ENCODE measurements around the gene PDIA5.

The PDIA5 gene

DNA sequence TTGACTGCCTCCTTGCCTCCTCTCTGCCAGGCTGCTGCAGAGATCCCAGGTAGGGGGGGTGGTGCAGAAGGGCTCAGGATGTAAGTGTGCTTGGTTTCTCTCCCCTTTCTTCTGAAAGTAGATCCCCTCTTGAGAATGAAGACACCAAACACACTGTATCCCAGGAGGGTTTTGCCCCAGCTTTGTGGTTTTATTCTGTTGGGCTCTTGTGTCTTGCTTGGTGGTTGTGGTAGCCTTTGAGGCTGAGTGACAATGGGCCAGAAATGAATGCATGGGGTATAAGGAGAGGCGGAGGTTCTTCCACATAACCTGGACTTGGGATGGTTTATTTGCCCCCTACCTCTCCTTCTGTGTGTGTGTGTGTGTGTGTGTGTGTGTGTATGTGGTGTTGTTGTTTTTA, 5.7 kb downstream of the PDIA5 start:
- FAIRE-seq, result no peak

DNA sequence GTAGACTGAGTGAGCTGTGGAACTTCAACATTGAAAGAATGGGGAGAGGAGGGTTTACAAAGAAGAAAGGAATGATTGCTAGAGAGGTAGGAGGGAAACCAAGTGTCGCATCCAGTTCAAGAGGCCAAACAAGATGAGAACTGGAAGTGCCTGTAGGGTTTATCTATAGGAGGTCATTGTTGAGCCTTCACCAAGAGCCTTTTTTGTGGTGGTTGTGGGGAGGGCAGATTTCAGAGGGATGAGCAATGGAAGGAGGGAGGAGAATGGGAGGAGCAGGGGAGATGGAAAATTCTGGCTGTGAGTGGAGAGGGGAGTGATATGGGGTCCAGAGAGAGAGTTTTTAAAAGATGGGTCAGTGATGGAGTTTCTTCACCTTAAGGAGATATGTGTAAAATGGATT, 8.5 kb downstream of the PDIA5 start:
- FAIRE-seq, result no peak

DNA sequence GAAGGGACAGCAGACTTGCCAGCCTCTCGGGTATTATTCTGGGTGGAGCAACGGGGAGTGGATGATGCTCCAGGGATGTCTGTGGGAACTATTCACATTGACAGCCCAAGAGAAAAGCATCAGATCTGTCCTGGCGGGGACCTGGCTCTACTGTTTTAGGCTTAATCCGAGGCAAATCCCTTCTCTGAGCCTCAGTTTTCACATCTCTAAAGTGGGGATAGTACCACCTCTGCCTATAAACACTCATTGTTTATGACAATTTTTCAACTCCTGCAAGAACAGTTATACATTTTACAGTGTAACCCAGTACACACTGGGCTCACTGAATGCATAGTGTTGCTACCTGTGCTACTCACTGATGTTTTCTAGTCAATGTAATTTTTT, 9.3 kb downstream of the PDIA5 start:
- no peak for FAIRE-seq

DNA sequence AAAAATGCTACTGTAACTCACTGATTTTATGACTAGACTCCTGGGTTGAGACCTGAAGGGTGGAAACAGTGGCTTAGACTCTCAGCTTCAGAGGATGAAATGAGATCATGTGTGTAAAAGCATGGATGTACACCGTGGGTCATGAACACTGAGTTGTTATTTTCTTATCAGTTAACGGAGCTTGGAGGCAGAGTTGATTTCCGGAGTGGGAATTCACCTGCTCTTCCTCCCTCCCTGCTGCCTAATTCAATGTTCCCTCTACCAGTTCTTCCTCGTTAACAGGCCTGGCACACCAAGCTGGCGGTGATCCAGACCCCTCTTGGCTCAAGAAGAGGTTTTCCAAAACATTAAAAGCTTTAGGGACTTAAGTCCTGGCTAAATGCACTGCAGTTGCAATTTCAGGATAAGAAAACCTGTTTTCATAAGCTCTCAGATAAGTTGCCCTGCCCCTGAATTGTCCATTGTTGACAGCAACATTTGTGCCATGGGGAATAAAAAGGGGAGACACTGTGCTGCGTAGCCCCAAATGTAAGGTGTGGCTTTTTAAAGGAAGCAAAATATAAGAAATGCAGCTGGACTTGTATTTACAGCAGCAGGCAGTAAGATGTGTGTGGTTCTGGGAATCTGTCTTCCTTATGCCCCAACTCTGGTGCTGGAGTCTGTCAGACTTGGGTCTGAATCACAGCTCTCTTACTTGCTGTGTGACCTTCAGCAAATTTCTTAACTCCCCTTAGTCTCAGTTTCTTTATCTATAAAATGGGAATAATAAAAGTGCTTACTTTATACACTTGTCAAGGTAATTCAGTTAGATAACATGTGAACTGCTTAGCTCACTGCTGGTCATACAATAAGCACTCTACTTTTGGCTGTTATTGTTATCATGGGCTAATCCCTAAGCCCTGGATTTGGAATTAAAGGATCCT, 9.9 kb downstream of the PDIA5 start:
- FAIRE-seq, result no peak

DNA sequence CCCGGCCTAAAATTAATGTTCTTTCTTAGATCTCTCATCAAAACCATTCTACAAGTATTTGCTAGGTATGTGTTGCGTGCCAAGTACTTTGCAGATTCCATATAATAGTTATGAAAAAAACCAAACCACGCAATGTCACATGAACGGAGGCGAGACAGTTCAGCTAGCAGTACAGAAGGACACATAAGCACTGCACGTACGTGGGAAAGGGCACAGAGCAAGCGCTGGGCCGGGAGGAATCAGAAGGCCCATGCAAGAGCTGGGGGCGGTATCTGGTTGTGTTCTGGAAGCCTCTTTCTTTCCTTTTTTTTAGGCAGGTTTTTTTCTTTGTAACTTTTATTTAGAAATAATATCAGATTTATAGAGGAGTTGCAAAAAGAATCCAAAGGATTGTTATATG, 11.3 kb downstream of the PDIA5 start:
- no peak for FAIRE-seq

DNA sequence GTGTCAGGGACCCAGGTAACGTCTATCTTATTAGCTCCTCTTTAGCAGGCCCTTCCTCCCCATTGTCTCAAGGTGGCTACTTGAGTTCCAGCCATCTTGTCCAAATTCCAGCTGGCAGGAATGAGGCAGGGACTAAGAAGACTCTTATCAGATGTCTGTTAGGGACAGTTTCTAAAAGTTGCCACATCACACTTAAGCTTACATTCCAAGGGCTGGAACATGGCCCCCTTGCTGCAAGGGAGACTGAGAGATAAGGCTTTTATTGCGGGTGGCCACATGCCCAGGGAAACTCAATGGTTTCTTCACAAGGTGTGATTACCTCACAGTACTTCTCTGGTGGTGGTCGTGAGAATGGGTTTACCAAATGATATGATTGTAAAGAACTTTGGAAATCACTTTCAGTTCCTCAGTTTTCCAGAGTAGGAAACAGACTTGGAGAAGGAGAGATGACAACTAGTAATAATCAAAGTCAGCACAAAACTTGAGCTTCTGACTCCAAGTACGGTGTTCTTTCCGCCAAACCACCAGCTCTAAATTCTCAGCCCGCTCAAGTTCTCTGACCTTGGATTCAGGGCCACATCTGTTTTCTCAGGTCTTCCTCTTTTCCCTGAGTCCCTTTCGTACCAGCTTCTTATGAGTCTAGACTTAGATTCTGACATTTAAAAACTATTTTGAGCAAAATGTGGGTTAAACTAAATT, 14.2 kb downstream of the PDIA5 start:
- no peak for FAIRE-seq

DNA sequence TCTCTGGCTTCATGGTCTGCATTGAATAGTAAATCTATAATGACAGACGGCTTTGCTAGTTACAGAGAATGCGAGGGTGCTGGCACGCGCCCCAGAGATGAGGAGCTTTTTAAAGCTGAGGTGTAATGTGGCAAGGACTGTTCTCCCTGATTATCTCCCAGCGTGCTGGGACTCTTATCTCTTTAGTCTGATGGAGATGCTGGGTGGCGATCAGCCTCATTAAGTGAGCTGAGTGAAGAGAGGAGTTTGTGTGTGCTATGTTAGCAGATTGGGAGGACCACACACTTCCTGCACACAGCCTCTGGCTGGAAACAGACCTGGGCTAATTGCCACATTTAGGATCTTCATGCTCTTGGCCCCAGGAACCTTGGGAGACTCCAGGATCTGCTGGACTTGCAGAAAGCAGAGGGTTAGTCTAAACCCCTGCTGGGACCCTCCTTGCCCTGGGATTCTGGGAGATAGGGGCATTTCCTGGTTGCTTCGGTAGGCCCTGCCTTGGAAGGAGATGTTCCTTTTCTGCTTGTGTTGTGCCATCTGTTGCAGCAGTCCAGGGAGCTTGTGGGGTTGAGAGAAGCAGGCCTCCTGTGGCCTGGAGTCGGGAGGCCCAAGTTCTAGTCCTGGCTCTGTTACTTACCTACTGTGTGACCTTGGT, 15.0 kb downstream of the PDIA5 start:
- no peak for FAIRE-seq

DNA sequence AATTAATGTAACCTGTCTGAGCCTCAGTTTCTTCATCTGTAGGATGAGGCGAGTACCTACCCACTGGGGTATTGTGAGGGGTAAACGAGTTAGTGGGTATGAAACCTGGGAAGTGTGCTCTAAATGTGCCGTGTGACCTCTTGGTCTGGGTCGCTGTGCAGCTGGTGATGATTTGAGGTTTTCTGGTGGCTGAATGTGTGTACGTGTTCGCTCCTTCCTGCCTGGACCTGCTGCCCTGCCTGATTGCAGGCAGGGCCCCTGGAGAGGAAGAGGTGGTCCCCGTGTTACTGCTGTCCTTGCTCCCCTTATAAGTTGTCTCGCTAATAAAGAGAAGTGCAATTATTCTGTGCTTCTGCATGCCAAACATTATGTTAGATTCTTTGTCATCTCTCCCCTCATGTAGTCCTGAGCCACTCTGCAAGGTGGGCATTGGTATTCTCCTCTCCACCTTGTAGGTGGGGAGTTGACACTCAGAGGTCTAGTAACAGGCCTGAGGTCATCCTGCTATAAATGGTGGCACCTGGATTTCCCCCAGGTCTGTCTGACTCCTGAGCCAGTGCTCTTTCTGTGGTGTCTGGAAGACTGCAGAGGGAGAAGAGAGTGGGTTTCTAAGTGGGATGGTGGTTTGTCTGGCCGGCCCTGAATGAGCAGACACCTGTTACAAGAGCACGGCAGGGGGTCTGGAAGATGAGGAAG, 15.7 kb downstream of the PDIA5 start:
- no peak for FAIRE-seq

DNA sequence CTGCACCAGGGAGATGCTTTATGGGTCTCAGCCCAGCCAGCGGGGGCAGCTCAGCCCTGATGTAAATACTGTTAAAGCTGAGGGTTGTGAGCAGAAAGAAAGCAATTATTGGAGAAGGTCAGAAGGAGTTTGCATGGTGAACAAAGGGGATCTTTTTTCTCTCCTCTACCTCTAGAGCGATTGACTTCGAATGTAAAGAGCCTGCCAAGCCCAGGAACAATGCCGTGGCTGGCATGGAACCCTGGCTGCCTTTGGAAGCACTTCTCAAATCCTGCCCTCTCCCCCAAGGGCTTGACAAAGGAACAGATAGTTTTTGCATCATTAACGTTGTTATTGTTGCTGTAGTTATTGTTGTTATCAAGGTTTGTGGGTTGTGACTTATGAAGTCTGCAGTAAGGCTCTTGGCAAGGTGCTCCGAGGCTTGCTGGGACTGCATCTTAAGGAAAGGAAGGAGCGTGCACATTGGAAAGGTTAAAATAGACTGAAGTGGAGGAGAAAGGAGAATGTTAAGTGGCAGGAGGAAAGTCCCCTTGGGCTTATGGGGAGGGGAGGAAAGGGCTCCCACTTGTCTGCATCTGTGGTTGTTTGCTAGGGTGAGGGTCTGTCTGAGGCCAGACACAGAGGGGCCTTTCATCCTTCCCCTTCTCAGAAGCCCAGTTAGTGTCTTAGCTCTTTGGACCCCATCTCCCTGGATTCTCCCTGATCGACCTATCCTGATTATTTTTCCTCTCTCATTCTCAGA, 16.7 kb downstream of the PDIA5 start:
- FAIRE-seq, result no peak

DNA sequence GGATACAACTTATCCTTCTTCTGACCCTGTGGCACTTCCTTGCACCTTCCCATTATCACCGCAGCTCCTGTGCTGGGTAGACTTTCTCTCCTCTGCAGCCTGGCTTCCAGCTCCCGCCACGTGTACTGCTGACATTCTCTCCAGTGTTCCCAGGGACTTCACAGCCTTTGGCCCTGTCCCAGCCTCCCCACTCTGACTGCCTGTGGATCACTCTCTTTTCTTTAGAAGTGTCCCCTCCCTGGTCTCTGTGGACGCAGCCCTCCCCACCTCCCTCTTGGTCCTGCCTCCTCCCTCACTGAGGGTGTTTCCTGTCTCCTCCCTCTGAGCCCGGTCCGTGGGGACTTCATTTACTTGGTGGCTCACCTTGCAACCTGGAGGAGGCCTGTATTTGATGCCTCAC, 17.4 kb downstream of the PDIA5 start:
- FAIRE-seq, result no peak

DNA sequence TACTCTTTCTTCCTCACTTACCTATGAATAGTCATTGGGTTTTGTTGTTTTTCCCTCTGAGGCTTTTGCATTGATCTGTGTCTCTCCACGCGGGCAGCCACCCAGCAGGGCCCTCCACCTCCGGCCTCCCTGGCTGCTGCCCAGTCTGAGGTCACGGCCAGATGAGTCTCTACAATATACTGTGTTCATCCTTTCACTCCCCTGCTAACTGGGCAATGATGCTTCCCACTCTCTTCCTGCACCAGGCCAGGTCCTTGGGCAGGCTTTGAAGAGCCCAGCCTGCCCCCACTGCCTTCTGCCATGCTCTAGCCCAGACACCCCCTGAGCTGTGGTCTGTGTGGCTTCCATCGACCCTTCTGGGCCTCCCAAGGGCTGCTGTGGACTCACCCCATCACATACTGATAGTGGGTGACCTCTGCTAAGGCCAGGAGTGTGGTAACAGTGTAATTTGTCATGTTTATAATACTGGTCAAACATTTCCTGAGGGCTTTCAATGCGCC, 18.0 kb downstream of the PDIA5 start:
- no peak for FAIRE-seq

DNA sequence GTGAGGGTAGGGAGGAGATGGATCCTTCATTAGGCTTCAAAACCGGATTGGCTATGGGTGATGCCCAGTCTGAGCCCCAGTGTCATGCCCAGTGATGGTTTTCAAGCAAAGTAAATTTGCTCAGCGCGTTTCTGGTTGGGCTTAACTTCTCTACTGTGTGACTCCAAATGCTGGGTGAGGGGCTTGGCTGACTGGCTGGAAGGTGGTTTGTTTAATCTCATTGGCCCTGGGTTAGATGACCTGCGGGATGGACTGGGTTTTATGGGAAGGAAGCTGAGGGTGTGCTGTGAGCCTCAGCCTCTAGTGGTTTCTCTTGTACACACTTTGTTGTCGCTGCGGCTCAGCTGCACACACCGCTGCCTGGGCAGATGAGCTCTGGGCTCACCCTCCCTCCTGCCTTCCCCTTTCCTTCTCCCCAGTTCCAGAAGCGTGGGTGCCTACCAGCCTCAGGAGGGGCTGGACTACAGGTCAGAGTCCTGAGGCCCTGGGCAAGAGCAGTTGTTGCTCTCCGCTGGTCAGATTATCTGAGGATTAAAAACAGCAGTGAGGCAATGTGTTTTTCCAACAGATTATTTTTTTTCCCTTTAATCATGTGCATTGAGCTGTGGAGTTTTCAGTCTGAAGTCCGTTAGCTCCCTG, 18.6 kb downstream of the PDIA5 start:
- no peak for FAIRE-seq

DNA sequence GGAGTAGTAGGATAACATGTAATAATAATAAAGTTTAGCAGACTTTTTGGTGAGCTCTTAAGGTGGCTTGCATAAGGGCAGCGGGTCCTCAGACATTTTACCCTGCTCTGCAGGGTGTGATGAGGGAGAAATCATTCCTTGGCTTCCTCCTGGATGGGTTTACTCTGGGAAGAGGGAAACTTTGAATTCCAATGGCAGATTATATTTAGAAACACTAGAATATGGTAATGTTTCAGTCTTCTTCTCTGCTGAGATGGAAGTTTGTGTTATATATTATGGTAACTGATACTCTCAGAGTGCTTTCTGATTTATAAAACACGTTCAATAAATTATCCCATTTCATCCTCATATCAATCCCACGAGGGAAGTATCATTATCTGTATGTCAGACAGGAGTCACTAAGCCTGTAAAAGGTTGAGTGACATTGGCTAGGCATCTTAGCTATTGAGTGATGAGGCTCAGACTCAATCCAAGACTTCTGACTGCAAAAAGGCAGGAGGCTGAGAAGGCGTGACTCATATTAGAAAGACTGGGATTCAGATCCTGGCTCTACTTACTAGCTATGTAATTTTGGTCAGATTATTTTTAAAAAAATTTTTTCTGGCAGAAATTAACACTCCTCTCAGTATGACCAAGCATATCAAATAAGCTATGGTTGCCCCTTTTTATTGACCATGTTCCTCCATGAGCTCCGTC, 19.3 kb downstream of the PDIA5 start:
- FAIRE-seq, result no peak

DNA sequence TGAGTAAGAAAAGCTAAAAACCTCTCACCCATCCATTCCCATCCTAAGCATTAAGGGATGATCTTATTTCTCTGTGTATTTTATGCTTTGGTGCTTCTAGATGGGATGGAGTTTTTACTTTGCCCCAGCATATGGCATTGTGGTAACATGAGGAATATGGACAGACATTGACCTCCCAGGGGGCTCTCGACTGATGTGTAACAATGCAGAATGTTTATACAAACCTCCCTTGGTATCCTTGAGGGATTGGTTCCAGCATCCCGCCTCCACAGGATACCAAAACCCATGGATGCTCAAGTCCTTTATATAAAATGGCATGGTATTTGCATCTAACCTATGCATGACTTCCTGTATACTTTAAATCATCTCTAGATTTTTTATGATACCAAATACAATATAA, 21.6 kb downstream of the PDIA5 start:
- no peak for FAIRE-seq

DNA sequence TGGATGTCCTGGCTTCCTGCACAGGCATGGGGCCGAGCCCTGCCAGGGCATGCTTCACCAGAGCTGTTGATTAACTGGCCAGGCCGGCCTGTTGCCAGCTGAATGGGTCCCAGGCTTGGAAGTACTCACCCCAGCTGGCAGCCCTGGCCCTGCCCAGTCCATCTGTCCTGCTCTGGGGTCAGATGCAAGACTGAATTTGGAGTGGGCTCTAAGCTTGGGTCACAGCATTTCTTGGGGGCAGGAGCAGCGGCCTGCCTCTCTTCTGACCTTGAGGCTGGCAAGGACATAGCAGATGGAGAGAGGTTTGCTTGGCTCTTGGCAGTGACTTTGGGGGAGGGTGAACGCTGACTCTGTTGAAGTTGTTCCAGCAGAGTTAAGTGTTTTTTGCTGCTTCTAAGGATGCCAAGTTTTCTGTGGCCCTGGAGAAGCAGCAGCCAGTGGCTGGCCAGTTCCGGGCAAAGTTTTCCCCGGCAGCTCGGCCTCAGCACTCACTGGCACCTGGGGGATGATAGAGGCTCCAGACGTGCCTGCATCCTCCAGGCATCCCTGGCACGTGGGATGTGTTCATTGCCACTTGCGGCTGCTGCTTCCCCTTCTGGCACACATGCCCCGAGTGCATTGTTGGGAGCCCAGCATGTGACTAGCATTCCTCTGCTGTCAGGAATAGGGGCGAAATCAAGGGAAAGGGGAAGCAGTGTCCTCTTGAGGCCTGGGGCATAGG, 22.9 kb downstream of the PDIA5 start:
- no peak for FAIRE-seq

DNA sequence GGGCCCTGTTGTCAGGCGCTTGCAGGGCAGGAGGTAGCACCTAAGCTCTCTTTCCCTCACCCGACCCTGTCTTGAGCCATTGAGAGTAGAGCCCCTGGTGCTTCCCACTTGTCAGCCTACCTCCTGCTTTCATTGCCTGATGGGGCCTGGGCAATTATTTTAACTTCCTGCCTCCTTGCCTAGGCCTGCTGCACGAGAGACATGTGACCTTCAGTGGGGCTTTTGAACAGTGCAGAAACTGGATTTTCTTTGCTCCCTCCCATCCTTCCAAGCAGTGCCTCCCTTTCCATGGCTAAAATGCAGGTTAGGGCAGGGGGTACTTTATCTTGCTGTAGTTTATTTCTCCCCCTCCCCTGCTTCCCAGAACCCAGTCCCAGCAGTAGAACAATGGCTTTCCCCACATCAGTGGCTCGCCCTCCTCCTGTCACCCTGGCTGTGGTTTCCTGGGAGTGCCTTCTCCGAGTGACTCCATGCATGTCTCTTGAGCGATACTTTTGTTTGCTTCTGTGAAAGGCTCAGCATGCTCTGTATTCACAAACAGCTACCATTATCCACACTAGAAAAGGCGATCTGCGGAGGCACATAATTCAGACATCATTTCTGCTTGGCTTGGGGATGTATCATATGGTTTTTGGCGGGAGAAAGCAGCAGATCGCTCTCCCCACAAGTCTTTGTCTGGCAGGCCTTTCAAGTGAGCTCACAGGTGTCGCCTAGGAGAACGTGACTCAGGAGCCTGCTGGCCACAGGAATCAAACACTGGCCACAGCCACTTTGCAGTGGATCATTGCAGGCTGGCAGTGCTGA, 24.1 kb downstream of the PDIA5 start:
- no peak for FAIRE-seq

DNA sequence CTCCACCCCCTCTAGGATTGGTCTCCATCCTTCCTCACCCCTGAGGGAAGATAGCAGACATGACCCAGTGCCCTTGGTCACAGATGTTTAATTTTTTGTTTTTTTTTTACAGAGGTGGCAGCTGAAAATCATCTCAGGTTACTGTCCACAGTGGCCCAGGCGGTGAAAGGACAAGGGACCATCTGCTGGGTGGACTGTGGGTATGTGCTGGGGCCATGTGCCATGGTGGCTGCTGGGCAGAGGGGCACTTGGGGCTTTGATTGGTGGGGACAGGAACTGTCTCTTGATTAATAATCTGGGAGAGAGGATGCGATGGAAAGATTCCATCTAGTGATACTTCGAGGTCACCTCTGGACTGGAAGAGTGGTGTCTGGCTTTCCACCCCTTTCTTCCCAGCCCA, 25.4 kb downstream of the PDIA5 start:
- FAIRE-seq, result no peak

DNA sequence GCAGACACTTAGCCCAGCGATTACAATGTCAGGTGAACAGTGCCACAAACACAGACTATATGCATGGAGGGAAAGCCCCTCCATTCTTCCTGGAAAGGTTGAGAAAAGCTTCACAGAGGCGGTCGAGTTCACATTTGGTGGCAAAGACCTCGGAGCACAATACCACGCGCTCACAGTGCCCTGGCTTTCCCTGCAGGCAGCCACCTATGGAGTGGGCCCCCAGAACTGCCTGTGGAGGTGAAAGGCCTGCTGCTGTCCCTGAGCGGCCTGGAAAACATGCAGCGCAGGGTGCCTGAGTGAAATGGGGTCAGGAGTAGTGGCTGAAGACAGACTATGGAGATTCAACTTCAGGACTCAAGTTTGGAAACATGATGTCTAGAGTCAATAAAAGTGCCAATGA, 26.9 kb downstream of the PDIA5 start:
- FAIRE-seq, result no peak

DNA sequence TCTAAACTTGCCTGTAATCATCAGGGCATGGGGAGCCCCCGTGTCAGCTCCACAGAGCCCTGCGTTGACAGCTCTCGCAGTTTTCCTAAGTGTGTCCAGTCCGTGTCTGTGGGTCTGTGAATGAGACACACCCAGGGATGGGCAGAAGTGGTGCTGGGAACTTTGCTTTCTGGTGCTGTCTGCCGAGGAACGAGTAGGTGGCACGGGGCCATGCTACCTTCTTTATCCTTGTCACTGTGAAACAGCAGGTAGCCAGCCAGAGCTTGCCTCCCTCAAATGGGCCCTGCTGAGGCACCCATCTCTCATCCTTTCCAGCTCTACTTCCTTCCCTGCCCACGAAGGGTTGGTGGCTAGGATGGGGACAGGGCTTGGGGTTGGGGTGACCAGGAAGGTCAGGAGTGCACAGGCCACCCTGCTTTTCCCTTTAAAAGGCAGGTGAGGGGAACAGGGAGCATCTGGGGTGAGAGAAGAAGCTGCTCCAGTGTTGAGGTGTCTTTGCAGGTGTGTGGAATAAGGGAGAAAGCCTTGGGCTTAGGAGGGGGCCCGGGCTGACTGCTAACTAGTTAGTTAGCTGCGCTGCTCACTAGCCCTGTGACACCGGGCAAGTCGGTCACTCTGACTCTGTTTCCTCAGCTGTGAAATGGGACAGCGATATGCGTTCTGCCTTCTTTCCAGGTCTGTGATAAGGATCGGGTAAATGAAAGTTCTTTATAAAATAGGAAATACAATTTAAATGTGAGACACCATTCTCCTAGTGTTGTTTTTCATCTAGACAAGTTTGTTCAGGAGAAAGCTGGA, 27.9 kb downstream of the PDIA5 start:
- no peak for FAIRE-seq
